Stimulated activated naive CD8-positive, alpha-beta T cell treated with anti-CD3 and anti-CD28 coated beads, Interleukin-15, Interleukin-2, amounts not matched to agents 100 ng/mL and 50 ng/mL, for 24 hours (primary cell): ENCODE data around the gene BICD1.

Experiments used
- H3K27ac Mint-ChIP-seq: one replicate; pipeline ENCODE4 v1.8.0; 2021; ENCODE audit warnings: mild to moderate bottlenecking, mixed read lengths
- H3K27me3 Mint-ChIP-seq: one replicate; pipeline ENCODE4 v1.8.0; 2021; ENCODE audit warnings: mixed read lengths
- H3K36me3 Mint-ChIP-seq: one replicate; pipeline ENCODE4 v1.8.0; 2021; ENCODE audit warnings: low read depth, mixed read lengths
- H3K4me1 Mint-ChIP-seq: one replicate; pipeline ENCODE4 v1.8.0; 2021; ENCODE audit warnings: low read depth, mixed read lengths
- H3K4me3 Mint-ChIP-seq: one replicate; pipeline ENCODE4 v1.8.0; 2021; ENCODE audit warnings: mild to moderate bottlenecking, mixed read lengths
- H3K9me3 Mint-ChIP-seq: one replicate; pipeline ENCODE4 v1.8.0; 2021; ENCODE audit warnings: mixed read lengths

BICD1 gene

DNA sequence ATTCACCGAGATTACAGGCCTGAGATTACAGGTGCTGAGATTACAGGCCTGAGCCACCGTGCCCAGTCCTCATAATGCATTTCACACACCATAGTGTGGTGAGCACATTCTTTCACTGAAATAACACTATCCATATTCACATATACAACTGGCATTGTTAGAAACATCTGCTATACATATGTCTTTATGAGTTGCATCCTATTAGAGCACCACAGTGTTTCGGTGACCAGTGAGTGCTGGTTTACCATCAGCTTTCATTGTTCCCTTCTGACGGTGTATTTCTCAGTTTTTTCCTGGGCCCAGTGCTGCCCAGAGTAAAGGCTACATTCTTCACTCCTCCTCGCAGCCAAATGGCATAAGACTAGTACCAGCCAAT, 196.5 kb downstream of the BICD1 start:
- no peak overlapping the region for H3K4me3 Mint-ChIP-seq
- H3K27me3 Mint-ChIP-seq = no peaks in the 10 kb centered on the region
- H3K9me3 Mint-ChIP-seq = no peaks in the 10 kb centered on the region

GRCh38 chr12:32305163-32305562, 198.5 kb downstream of the BICD1 start:
- Mint-ChIP-seq H3K27me3 (no peaks in the 10 kb centered on the region), H3K4me1 (peaks cover 4% of the 10 kb centered on the region), H3K4me3 (no peak overlapping the region), H3K36me3 (peaks cover 3% of the 10 kb centered on the region), H3K27ac (no peak overlapping the region), H3K9me3 (no peaks in the 10 kb centered on the region)

More for the DNA sequence above, 196.5 kb downstream of the BICD1 start:
- H3K36me3 Mint-ChIP-seq = peaks cover 3% of the 10 kb centered on the region
- H3K4me1 Mint-ChIP-seq = peaks cover 4% of the 10 kb centered on the region
- H3K27ac Mint-ChIP-seq = no peak overlapping the region

DNA sequence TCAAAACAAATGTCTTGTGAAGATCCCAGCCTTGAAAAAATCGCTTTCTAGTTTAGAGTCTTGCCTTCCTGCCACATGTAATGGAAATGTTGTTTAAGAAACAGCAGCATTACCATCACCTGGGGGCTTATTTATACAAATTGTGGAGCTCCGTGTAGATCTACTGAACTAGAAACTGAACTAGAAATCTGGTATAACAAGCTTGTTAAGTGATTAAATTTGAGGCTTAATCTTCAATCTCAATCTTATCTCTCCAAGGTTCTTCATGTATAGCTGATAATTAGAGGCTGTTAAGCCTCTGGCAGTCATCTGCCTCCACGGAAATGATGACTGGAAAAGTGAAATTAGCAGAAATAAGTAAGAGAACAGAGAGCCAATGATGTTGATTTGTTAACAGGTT, 200.7 kb downstream of the BICD1 start:
- peaks cover 3% of the 10 kb centered on the region for H3K36me3 Mint-ChIP-seq
- no peaks in the 10 kb centered on the region for H3K4me1 Mint-ChIP-seq
- no peaks in the 10 kb centered on the region for H3K9me3 Mint-ChIP-seq
- no peaks in the 10 kb centered on the region for H3K27me3 Mint-ChIP-seq
- no peak overlapping the region for H3K4me3 Mint-ChIP-seq
- H3K27ac Mint-ChIP-seq = no peak overlapping the region

DNA sequence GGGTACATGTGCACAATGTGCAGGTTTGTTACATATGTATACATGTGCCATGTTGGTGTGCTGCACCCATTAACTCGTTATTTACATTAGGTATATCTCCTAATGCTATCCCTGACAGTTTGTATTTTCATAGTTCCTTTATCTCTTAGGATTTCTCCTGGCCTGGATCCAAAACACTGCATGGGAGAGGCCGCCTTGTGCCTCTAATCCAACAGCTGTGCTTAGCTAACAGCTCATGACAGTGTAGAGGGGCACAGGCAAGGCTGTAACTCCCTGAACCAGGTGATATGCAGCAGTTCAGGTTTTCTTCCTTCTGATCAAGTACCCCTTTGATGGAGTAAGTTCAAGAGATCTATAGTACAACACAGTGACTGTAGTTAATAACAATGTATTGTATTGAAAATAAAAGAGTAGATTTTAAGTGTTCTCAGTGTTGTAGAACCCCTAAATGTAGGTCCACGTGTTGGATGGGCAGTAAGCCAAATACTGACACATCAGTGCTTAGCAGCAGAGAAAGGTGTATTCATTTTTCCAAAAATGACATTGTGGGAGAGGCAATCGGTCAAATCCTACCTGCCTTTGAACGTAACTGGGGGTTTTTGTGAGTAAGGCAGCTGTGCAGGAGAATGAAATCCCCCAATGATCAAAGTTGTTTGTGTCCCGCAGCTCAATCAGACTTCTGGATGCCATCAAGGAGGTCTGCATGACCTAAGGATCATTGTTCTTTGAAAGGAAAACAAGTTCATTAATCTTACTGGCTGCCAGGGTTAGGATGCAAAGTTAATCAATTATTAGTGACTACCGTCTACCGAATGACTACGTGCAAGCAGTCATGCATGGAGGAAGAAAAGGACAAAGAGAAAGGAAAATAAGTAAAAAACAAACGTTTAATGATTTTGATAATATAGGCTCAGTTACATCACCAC, 203.4 kb downstream of the BICD1 start:
- Mint-ChIP-seq H3K4me3 (no peak overlapping the region), H3K4me1 (no peaks in the 10 kb centered on the region), H3K27me3 (no peaks in the 10 kb centered on the region), H3K36me3 (peaks cover 3% of the 10 kb centered on the region), H3K9me3 (no peaks in the 10 kb centered on the region), H3K27ac (no peak overlapping the region)

DNA sequence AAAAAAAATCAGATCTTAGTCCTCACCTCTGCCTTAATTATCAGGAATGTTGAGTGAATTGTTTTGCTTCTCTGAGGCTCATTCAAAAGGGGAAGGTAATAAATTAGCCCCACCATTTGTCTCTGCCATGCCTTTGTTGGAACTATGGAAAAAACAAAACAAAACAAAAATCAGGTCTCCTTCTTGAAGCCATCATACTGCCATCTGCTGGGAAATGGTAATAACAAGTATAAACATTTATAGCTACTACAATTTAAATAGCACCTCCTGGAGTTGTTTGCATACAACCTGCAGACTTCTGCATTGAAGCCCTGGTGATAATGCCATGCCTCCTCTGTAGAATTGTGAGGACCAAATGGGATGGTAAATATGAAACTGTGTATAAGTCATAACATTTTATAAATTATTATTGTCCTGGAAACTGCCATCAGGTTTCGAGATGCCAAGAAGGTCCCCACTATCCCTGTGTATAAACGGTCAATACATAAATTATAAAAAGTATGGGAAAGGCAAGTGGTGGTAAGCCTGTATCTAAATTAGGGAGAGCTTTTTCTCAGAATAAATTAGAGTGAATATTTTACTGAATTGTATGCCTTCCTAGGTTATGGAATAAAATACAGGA, 205.5 kb downstream of the BICD1 start:
- H3K36me3 Mint-ChIP-seq = peaks cover 3% of the 10 kb centered on the region
- H3K4me1 Mint-ChIP-seq = no peaks in the 10 kb centered on the region
- H3K4me3 Mint-ChIP-seq = no peak overlapping the region
- H3K9me3 Mint-ChIP-seq = no peaks in the 10 kb centered on the region
- H3K27ac Mint-ChIP-seq = no peak overlapping the region
- no peaks in the 10 kb centered on the region for H3K27me3 Mint-ChIP-seq

DNA sequence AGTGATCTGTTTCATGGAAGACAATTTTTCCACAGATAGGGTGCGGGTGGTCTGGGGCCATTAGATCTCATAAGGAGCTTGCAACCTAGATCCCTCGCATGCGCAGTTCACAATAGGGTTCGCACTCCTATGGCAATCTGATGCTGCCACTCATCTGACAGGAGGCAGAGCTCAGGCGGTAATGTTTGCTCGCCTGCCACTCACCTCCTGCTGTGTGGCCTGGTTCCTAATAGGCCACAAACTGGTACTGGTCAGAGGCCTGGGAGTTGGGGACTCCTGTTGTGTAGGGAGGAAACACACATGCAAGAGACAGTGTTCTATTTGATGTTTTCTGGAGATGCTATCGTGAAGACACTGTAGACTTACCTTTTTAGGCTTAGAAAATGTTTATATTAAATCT, 215.7 kb downstream of the BICD1 start:
- no peaks in the 10 kb centered on the region for H3K9me3 Mint-ChIP-seq
- no peak overlapping the region for H3K4me3 Mint-ChIP-seq
- H3K27me3 Mint-ChIP-seq = no peaks in the 10 kb centered on the region
- no peak overlapping the region for H3K27ac Mint-ChIP-seq
- no peaks in the 10 kb centered on the region for H3K4me1 Mint-ChIP-seq
- peaks cover 2% of the 10 kb centered on the region for H3K36me3 Mint-ChIP-seq

GRCh38 chr12:32331133-32331532, 224.5 kb downstream of the BICD1 start:
- H3K27me3 Mint-ChIP-seq = no peaks in the 10 kb centered on the region
- no peaks in the 10 kb centered on the region for H3K9me3 Mint-ChIP-seq
- peaks cover 17% of the 10 kb centered on the region for H3K36me3 Mint-ChIP-seq
- H3K4me1 Mint-ChIP-seq = no peaks in the 10 kb centered on the region
- H3K4me3 Mint-ChIP-seq = no peak overlapping the region
- no peak overlapping the region for H3K27ac Mint-ChIP-seq

DNA sequence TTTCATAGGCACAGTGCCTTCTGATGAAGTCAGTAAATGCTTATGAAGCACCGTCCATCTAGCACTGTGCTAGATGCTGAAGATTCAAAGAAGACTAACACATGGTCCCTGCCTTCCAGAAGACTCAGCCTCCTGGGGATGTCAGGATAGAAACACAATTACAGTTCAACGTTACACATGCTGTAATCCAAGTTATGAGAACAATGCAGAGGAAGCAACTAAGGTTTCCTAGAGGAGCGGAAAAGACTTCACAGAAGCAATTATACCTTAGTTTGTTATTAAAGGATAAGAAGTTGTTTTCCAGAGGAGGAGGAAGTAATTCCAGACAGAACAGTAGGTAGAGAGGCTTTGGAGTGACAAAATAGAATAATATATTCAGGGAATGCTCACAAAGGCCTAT, 225.8 kb downstream of the BICD1 start:
- Mint-ChIP-seq H3K36me3 (peaks cover 14% of the 10 kb centered on the region), H3K4me1 (no peaks in the 10 kb centered on the region), H3K27ac (no peak overlapping the region)

DNA sequence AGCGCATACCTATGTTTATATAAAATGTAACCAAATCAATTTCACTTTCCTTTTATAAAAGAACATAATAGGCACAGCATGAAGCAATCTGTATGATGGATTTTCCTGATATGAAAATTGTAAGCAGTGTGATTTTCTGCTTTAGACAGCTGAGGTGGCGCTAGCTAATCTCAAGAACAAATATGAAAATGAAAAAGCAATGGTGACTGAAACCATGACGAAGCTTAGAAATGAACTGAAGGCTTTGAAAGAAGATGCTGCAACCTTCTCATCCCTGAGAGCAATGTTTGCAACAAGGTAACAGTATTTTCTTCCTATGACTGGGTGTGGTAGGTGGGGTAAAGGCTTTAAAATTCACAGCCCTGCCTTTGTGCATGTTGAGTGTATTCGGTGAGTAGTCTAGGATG, 227.7 kb downstream of the BICD1 start:
- Mint-ChIP-seq H3K9me3 (no peaks in the 10 kb centered on the region), H3K4me3 (no peak overlapping the region), H3K27ac (no peak overlapping the region), H3K36me3 (peaks cover 12% of the 10 kb centered on the region), H3K4me1 (no peaks in the 10 kb centered on the region), H3K27me3 (no peaks in the 10 kb centered on the region)

More for the DNA sequence above, 225.8 kb downstream of the BICD1 start:
- H3K27me3 Mint-ChIP-seq = no peaks in the 10 kb centered on the region
- H3K4me3 Mint-ChIP-seq = no peak overlapping the region
- no peaks in the 10 kb centered on the region for H3K9me3 Mint-ChIP-seq

DNA sequence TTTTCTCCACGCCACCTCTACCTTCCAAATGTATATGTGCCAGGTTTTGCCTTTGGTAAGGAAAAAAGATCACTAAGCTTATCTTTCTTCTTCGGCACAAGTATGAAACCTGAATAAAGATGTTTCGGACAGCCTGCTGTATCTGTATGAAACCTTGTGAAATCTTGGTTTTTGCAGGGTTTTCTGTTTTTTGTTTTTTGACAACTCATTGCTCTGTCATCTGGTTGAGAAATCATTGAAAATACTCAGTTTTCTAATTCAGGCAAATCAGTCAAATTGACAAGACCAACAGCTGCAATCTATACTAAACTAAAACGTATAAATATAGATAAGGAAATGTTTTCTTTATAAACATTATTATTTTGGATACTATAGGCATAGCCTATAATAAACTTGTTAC, 229.6 kb downstream of the BICD1 start:
- Mint-ChIP-seq H3K4me3 (no peak overlapping the region), H3K4me1 (no peaks in the 10 kb centered on the region), H3K27me3 (no peaks in the 10 kb centered on the region), H3K36me3 (peaks cover 14% of the 10 kb centered on the region), H3K27ac (no peak overlapping the region), H3K9me3 (no peaks in the 10 kb centered on the region)

DNA sequence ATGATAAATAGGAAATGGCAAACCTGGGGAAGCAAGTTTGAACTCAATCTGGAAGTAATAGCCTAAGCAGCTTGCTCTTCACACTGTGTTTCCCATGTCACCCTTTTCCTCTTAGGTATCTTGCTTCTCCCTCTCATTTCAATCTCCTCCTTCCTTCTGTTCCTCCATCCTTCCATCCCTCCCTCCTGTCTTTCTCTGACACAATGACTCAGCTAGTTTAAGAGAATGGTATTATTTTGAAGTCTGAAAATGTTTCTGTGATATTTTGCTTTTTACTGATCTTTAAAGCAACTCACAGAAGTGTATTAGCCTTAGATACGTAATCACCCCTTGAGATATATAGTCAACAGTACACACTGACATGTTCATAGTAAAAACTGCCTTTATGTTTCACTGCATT, 236.8 kb downstream of the BICD1 start:
- Mint-ChIP-seq H3K36me3 (peaks cover 20% of the 10 kb centered on the region), H3K27me3 (no peaks in the 10 kb centered on the region), H3K27ac (no peak overlapping the region), H3K4me3 (no peak overlapping the region), H3K4me1 (no peaks in the 10 kb centered on the region), H3K9me3 (no peaks in the 10 kb centered on the region)

DNA sequence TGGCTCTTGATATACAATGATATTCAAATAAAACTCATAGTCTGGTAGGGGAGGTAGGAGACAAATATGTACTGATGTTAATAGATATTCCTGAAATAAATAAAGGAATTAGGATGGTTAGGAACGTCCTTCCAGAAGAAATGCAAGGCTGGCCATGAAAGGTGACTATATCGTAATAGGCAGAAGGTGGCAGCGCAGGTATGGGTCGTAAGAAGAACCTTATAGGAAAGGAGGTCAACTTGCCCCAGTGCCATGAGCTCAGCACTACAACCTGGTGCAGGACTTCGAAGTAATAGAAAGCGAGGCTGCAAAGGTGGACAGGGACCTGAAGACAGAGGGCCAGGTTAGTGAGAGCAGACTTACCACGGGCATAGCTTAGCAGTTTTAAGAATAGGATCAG, 237.4 kb downstream of the BICD1 start:
- H3K4me3 Mint-ChIP-seq = no peak overlapping the region
- H3K27ac Mint-ChIP-seq = no peak overlapping the region
- H3K27me3 Mint-ChIP-seq = no peaks in the 10 kb centered on the region
- no peaks in the 10 kb centered on the region for H3K9me3 Mint-ChIP-seq
- H3K36me3 Mint-ChIP-seq = peaks cover 15% of the 10 kb centered on the region
- no peaks in the 10 kb centered on the region for H3K4me1 Mint-ChIP-seq

GRCh38 chr12:32353540-32353939, 246.9 kb downstream of the BICD1 start:
- Mint-ChIP-seq H3K9me3 (no peaks in the 10 kb centered on the region), H3K27me3 (no peaks in the 10 kb centered on the region), H3K27ac (no peak overlapping the region), H3K4me1 (no peaks in the 10 kb centered on the region), H3K4me3 (no peak overlapping the region), H3K36me3 (peaks cover 7% of the 10 kb centered on the region)

- no peaks in the 10 kb centered on the region for H3K27me3 Mint-ChIP-seq
- no peak overlapping the region for H3K27ac Mint-ChIP-seq
- H3K36me3 Mint-ChIP-seq = no peaks in the 10 kb centered on the region
- H3K4me3 Mint-ChIP-seq = no peak overlapping the region
- no peaks in the 10 kb centered on the region for H3K9me3 Mint-ChIP-seq
- no peaks in the 10 kb centered on the region for H3K4me1 Mint-ChIP-seq
Measured at GRCh38 chr12:32357601-32358249, 251.1 kb downstream of the BICD1 start.

DNA sequence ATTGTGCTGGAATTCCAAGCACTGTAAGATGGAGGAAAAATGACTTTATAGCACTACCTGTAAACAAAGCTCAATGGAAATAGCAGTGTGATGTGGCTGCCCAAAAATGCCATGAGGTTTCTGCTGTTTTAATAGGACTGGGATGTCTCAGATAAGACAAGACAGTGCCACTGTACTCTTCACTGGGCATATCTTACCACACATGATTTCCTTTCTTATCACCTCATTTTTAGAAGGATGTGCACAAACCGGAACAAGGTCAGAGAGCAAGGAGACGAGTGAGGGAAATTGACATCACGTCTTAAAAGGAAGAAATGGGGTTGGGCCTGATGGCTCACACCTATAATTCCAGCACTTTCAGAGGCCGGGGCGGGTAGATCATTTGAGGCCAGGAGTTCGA, 254.3 kb downstream of the BICD1 start:
- Mint-ChIP-seq H3K9me3 (no peaks in the 10 kb centered on the region), H3K4me3 (no peak overlapping the region), H3K36me3 (no peaks in the 10 kb centered on the region), H3K27ac (no peak overlapping the region), H3K4me1 (no peaks in the 10 kb centered on the region), H3K27me3 (no peaks in the 10 kb centered on the region)
